Adipose tissue (tissue), 3 donors: Measurements from ENCODE around the gene IPO13. TPM values are rescaled to one million over a fixed set of nuclear protein-coding genes. Genes with fewer than 3 reads are reported as not detected.

Experiments used
- H3K27ac ChIP-seq: one replicate; pipeline ENCODE4 v1.5.1; 2013; ENCODE audit warnings: low read depth, low read length
- WGBS, 3 donors: extraction: QIAGEN DNeasy Blood & Tissue Kit; methylation state at CpG; one replicate each; pipeline ENCODE4 v1.1.7; 2013; 5-methylcytosine and 5-hydroxymethylcytosine counted together
- polyA plus RNA-seq, 3 donors: library from polyadenylated mRNA; stranded (reverse); fragments of 200-250 nt; gene quantifications; one replicate each; pipeline ENCODE4 v1.2.3, GENCODE V29; 2013
- donor health status: healthy with polysubstance abuse.
- donor health status: Bipolar disorder and iron deficiency.
- donor health status: healthy.

IPO13 gene
- 10 to 100 TPM in 2 of 3 donors, 1 to 10 TPM in 1; 7.1 to 12.1 (median 10.7) TPM for polyA plus RNA-seq

GRCh38 chr1:43946236-43947060 lies at the start of gene IPO13:
Gene IPO13 (plus strand): TSS chr1:43946950. CDS start chr1:43947601, 651 bp downstream.
- WGBS, 3 donors, result 0% methylated on average over 65 to 74 of the region's 74 CpGs
- peak within 1 kb of the TSS; percentile 4 for H3K27ac ChIP-seq

- WGBS, 3 donors, result 98% methylated on average over 12 of the region's 12 CpGs
- no peak overlapping the region for H3K27ac ChIP-seq
Observed at GRCh38 chr1:43898981-43899380, 47.8 kb upstream of the IPO13 start.

GRCh38 chr1:43900386-43900785 lies 46.4 kb upstream of the IPO13 start:
- WGBS, 3 donors, result 90 to 95% (median 94%) methylated on average over 3 of the region's 3 CpGs
- H3K27ac ChIP-seq, result no peak overlapping the region

GRCh38 chr1:43901196-43901961 lies 45.4 kb upstream of the IPO13 start:
- no peak overlapping the region for H3K27ac ChIP-seq
- WGBS, 3 donors, result 70 to 86% (median 74%) methylated on average over 7 of the region's 7 CpGs

GRCh38 chr1:43902058-43902831 lies 44.5 kb upstream of the IPO13 start:
- WGBS, 3 donors, result 48 to 99% (median 96%) methylated on average over 4 of the region's 4 CpGs
- no peak overlapping the region for H3K27ac ChIP-seq

- H3K27ac ChIP-seq, result no peak overlapping the region
- 51 to 55% (median 54%) methylated on average over 7 of the region's 7 CpGs for WGBS, 3 donors
Observed at GRCh38 chr1:43904660-43905551, 41.8 kb upstream of the IPO13 start.

- no peak overlapping the region for H3K27ac ChIP-seq
- 96% methylated on average over 2 of the region's 2 CpGs for WGBS, 3 donors
Observed at GRCh38 chr1:43908226-43908625, 38.5 kb upstream of the IPO13 start.

- no peak overlapping the region for H3K27ac ChIP-seq
- 93 to 95% (median 95%) methylated on average over 5 of the region's 5 CpGs for WGBS, 3 donors
Observed at GRCh38 chr1:43908858-43909257, 37.9 kb upstream of the IPO13 start.

GRCh38 chr1:43910343-43910742 lies 36.4 kb upstream of the IPO13 start:
- no peak overlapping the region for H3K27ac ChIP-seq
- WGBS, 3 donors, result 90 to 95% (median 93%) methylated on average over 1 of the region's 1 CpG

- no peak overlapping the region for H3K27ac ChIP-seq
- WGBS, 3 donors, result 76 to 89% (median 77%) methylated on average over 2 of the region's 2 CpGs
Observed at GRCh38 chr1:43912607-43913006, 34.1 kb upstream of the IPO13 start.

GRCh38 chr1:43913051-43913501 lies 33.7 kb upstream of the IPO13 start:
- no peak overlapping the region for H3K27ac ChIP-seq
- whole genome bisulfite sequencing, 3 donors, result 81 to 85% (median 84%) methylated on average over 7 of the region's 7 CpGs

GRCh38 chr1:43913666-43914360 lies 32.9 kb upstream of the IPO13 start:
- H3K27ac ChIP-seq, result no peak overlapping the region
- WGBS, 3 donors, result 81 to 86% (median 85%) methylated on average over 18 of the region's 18 CpGs

GRCh38 chr1:43914576-43915525 lies 31.9 kb upstream of the IPO13 start:
- 83 to 94% (median 88%) methylated on average over 13 of the region's 13 CpGs for WGBS, 3 donors
- no peak overlapping the region for H3K27ac ChIP-seq

- H3K27ac ChIP-seq, result no peak overlapping the region
- WGBS, 3 donors, result 85 to 91% (median 87%) methylated on average over 7 of the region's 7 CpGs
Observed at GRCh38 chr1:43919906-43920305, 26.8 kb upstream of the IPO13 start.

GRCh38 chr1:43921022-43921421 lies 25.7 kb upstream of the IPO13 start:
- no peak overlapping the region for H3K27ac ChIP-seq
- WGBS, 3 donors, result 90 to 95% (median 95%) methylated on average over 6 of the region's 6 CpGs

- H3K27ac ChIP-seq, result no peak overlapping the region
- WGBS, 3 donors, result 84 to 98% (median 85%) methylated on average over 4 of the region's 4 CpGs
Observed at GRCh38 chr1:43924516-43924915, 22.2 kb upstream of the IPO13 start.
